A673 (cell line): ENCODE measurements around the gene SCMH1.

Experiments
- CTCF ChIP-seq: fragments of 300-800, 200-600 bp; sonication (generic); conservative IDR thresholded peaks from 2 replicates; pipeline ENCODE4 v1.5.1; 2017; ENCODE audit warnings: low read depth, mild to moderate bottlenecking, antibody characterized with exemption, low read length, moderate library complexity, mixed read lengths
- EZH2 ChIP-seq: fragments of 200-600 bp; sonication (generic); IDR thresholded peaks from 2 replicates; pipeline ENCODE4 v1.6.1; 2017; ENCODE audit warnings: borderline replicate concordance, low read depth, mild to moderate bottlenecking, mixed read lengths, antibody characterized with exemption, low read length; ENCODE audit not compliant: poor library complexity, severe bottlenecking

DNA sequence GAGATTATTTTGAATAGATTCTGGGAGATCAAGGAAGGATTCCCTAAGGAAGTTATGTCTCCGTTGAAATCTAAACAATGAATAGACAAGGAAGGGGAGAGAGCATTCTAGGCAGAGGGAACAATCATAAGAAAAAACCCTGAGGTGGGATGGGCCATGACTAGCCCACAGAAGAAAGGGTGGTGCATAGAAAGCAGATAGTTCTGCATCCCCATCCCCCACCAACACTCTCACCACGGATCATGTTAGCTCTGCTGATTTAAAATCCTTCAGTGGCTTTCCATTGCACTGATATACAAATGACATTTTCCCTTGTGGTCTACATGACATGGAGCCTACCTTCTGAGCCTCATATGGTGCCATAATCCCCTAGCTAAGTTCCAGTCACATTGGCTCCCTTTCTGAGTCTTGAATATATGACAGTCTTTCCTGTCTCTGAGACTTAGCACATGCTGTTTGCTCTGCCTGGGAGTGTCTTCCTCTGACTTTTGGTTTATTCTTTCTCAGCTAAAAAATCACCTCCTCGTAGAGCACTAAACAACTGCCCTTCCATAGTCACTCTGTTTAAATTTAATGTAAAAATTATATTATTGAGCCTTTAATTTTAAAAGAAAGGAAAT lies 15.2 kb downstream of the SCMH1 start:
- TF ChIP-seq CTCF = no peak
- no peak for TF ChIP-seq EZH2
